ENCODE data around the gene GRK5.

Gene GRK5

GRCh38 chr10:119355930-119356329 lies 148.6 kb downstream of the GRK5 start:
- Histone ChIP-seq H3K9me3 (replicated peaks; ENCODE audit: insufficient read depth, low read length) (no peaks in the 10 kb centered on the region), H3K36me3 (replicated peaks; ENCODE audit: insufficient read depth, low read length) (0 out of 2 replicates have a peak, but pooled peaks cover under 1% of the 10 kb centered on the region), H3K9me2 (replicated peaks; ENCODE audit: insufficient read depth, low read length) (no peaks in the 10 kb centered on the region), H3F3A (ENCODE audit: insufficient read depth, low read length) (no peaks in the 10 kb centered on the region), H3K27ac (ENCODE audit: low read length) (no peak overlapping the region), H4K20me1 (ENCODE audit: insufficient read depth, low read length) (no peaks in the 10 kb centered on the region), H3K27me3 (replicated peaks; ENCODE audit: insufficient read depth, low read length) (no peaks in the 10 kb centered on the region), H3K9ac (ENCODE audit: low read length) (no peak overlapping the region), H2AFZ (ENCODE audit: low read length) (no peak overlapping the region), H3K4me2 (ENCODE audit: low read depth, low read length) (no peak overlapping the region), H3K4me3 (ENCODE audit: low read length) (no peak overlapping the region), H3K4me1 (ENCODE audit: low read length) (peaks cover 14% of the 10 kb centered on the region), H3K79me2 (ENCODE audit: low read length) (peaks cover 93% of the 10 kb centered on the region)
- TF ChIP-seq CTCF (IDR thresholded peaks at IDR 0.05; ENCODE audit: low read length) (peak; percentile 36), EZH2phosphoT487 (IDR thresholded peaks at IDR 0.05; ENCODE audit: low read length) (no peak), EZH2 (optimal IDR thresholded peaks at IDR 0.05; ENCODE audit: low read depth, low read length) (no peak)
- DNase-seq, result no peak

- Histone ChIP-seq H3K4me2 (ENCODE audit: low read depth, low read length) (no peak overlapping the region), H4K20me1 (ENCODE audit: insufficient read depth, low read length) (no peaks in the 10 kb centered on the region)
These were observed 150.2 kb downstream of the GRK5 start for GRCh38 chr10:119357412-119358151.

GRCh38 chr10:119358152-119358512 lies 150.8 kb downstream of the GRK5 start:
- no peak overlapping the region for H2AFZ ChIP-seq (ENCODE audit: low read length)
- H3K36me3 ChIP-seq (replicated peaks; ENCODE audit: insufficient read depth, low read length), result no peaks in the 10 kb centered on the region
- no peak overlapping the region for H3K9ac ChIP-seq (ENCODE audit: low read length)
- no peak overlapping the region for H3K4me2 ChIP-seq (ENCODE audit: low read depth, low read length)
- no peaks in the 10 kb centered on the region for H4K20me1 ChIP-seq (ENCODE audit: insufficient read depth, low read length)
- H3K4me1 ChIP-seq (ENCODE audit: low read length), result peaks cover 6% of the 10 kb centered on the region
- H3K9me2 ChIP-seq (replicated peaks; ENCODE audit: insufficient read depth, low read length), result no peaks in the 10 kb centered on the region
- H3K79me2 ChIP-seq (ENCODE audit: low read length), result peaks cover 86% of the 10 kb centered on the region
- TF ChIP-seq EZH2 (optimal IDR thresholded peaks at IDR 0.05; ENCODE audit: low read depth, low read length) (no peak), CTCF (IDR thresholded peaks at IDR 0.05; ENCODE audit: low read length) (no peak), EZH2phosphoT487 (IDR thresholded peaks at IDR 0.05; ENCODE audit: low read length) (no peak)
- no peak overlapping the region for H3K4me3 ChIP-seq (ENCODE audit: low read length)
- DNase-seq, result no peak
- no peaks in the 10 kb centered on the region for H3K27me3 ChIP-seq (replicated peaks; ENCODE audit: insufficient read depth, low read length)
- H3F3A ChIP-seq (ENCODE audit: insufficient read depth, low read length), result no peaks in the 10 kb centered on the region
- H3K27ac ChIP-seq (ENCODE audit: low read length), result no peak overlapping the region
- H3K9me3 ChIP-seq (replicated peaks; ENCODE audit: insufficient read depth, low read length), result no peaks in the 10 kb centered on the region

More at GRCh38 chr10:119357412-119358151, 150.2 kb downstream of the GRK5 start:
- no peak for TF ChIP-seq EZH2phosphoT487 (IDR thresholded peaks at IDR 0.05; ENCODE audit: low read length)
- TF ChIP-seq EZH2 (optimal IDR thresholded peaks at IDR 0.05; ENCODE audit: low read depth, low read length), result no peak
- TF ChIP-seq CTCF (IDR thresholded peaks at IDR 0.05; ENCODE audit: low read length), result no peak
- no peak for DNase-seq
- H3K79me2 ChIP-seq (ENCODE audit: low read length), result peaks cover 89% of the 10 kb centered on the region
- H3K36me3 ChIP-seq (replicated peaks; ENCODE audit: insufficient read depth, low read length), result no peaks in the 10 kb centered on the region
- no peaks in the 10 kb centered on the region for H3K27me3 ChIP-seq (replicated peaks; ENCODE audit: insufficient read depth, low read length)
- H3F3A ChIP-seq (ENCODE audit: insufficient read depth, low read length), result no peaks in the 10 kb centered on the region
- H3K27ac ChIP-seq (ENCODE audit: low read length), result no peak overlapping the region
- no peaks in the 10 kb centered on the region for H3K9me3 ChIP-seq (replicated peaks; ENCODE audit: insufficient read depth, low read length)
- H3K9me2 ChIP-seq (replicated peaks; ENCODE audit: insufficient read depth, low read length), result no peaks in the 10 kb centered on the region
- H2AFZ ChIP-seq (ENCODE audit: low read length), result no peak overlapping the region
- no peak overlapping the region for H3K4me3 ChIP-seq (ENCODE audit: low read length)
- H3K9ac ChIP-seq (ENCODE audit: low read length), result no peak overlapping the region
- peaks cover 11% of the 10 kb centered on the region for H3K4me1 ChIP-seq (ENCODE audit: low read length)

All from MM.1S (cell line).